ENCODE results near the gene REXO1.

Gene REXO1

GRCh38 chr19:1766800-1767352 lies 81.4 kb downstream of the REXO1 start:
- DNase-seq, result peak in 1 of 4 experiments; percentile 14

GRCh38 chr19:1765904-1766799 lies 82.1 kb downstream of the REXO1 start:
- DNase-seq, result no peak

Data from suppressor macrophage (primary cell).